HG03196 (cell line): ENCODE results near the gene TEX35.
"Not testable (repeated sequence)": the region's sequence is repeated elsewhere in the genome, so short reads cannot be mapped to it uniquely, and the experiment has no call there.

Experiments
- ATAC-seq: cut with Tn5 transposase; IDR thresholded peaks from one replicate; pipeline ENCODE4 v1.9.1; 2021; ENCODE audit not compliant: unreplicated experiment

The TEX35 gene

DNA sequence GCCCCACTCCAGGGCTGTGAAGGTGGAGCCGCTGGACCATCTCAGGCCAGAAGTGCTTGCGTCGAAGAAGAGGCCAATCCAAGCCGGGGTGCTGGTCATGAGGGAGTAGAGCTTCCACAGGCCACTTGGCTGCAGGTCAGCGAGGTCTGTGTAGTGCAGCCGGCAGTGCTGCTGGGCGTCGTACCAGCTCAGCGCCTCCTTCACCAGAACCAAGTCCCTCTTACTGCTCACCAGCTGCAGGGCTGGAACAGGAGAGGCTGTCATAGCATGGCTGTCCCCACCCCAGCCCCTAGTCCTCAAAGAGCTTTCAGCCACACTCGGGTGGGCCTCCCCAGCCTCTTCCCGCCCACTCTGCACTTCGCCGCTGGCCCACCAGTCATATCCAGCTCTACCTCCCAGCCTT lies 18.3 kb upstream of the TEX35 start:
- no peak for ATAC-seq

DNA sequence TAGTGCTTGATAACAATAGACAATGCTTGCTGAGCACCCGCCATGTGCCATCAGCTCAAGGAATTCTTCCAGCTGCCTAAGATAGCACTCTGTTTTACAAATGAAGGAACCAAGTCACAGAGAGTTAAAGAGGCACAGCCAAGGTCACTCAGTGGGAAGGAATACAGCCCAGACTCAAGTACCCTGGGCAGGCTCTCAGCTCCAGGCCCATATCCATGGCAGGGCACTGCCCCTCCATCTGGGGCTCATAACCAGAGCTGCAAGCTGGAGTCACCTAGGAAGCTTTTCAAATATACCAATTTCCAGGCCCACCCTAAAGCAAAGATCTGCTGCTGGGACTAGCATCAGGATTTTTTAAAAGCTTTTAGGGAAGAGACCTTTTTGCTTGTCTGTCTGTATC lies 17.8 kb upstream of the TEX35 start:
- ATAC-seq = no peak

DNA sequence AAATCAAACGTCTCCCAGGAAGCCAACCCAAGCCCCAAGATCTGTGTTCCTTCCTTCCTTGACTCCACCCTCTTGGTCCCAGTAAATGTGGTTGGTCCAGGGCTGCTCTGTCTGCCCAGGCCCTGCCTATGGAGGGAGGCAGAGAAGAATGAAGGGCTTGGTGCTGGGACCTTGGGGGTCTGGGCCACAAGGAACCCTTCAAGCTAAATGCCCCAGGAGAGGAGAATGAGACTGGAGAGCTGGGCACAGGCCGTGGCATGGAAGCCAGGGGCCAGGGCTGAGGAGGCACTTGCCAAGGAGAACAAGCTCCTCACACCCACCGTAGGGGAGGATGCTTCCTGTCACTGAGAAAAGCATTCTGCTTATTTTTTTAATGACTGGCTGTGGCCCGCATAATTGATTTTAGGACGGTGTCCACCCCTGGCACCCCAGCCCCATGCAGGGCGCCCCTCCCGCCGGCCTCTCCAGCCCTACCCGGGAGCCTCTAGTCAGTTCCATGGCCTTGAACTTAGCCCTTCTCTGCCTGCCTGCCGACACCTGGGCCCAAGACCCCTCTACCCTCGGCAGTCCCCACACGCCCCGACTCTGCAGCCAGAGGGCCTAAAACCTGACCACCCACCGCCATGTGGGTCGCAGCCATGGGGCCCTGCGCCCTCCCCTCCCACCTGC lies 17.0 kb upstream of the TEX35 start:
- ATAC-seq = no peak

DNA sequence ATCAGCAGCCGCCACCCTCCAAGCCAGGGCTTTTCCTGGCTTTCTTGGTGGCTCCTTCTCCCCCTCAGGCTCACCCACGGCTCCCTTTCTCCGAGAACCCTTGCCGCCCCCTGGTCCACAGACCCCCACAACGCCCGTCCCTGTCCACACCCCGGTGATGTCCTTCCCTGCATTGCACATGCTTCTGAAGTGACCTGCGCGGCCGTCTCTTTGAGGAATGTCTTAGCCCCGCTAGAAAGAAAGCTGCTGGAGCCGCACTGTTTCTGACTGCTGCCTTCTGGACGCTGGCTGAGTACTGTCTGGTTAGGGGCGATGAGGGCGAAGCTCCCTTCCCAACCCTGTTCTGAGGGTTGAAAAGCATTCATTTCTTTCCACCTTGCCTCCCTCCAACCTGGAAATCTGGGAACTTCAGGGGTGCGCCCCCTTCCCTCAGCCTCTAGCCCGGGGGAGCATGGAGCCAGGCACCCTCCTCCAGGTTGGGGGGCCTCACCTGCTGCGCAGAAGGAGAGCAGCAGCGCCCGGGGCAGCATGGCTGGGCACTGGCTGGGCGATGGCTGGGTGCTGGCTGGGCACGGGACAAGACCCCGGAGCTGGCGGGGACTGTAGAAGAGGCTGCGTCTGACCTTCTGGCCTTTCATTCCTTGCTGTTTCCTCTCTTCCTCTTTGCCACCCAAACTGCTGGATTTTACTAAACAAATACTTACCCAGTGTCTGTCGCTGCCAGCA lies 16.3 kb upstream of the TEX35 start, which contains the start of gene CLEC20A:
TSS of gene CLEC20A (minus strand) at position 555 of the 726 bp plus-strand sequence. CDS start at position 530, 25 bp downstream.
- no peak for ATAC-seq

DNA sequence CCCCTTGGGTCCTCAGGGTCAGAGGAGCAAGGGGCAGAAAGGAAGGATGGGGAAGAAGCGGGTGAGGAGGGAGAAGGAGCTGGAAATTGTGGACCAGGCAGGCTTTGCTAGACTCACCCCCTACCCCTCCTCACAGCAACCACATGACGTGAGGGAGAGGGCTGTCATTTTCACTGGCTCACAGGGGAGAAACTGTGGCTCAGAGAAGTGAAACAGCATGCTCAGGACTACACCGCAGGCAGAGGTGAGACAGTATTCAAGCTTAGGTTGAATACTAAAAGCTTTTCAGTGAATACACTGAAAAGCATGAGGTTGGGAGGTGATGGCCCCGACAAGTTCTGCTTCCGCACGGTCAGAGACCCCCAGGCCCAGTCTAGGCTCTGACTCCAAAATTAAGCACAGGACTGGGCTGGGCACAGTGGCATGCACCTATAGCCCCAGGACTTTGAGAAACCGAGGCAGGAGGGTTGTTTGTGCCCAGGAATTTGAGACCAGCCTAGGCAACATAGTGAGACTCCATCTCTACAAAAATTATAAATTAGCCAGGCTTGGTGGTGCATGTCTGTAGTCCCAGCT lies 14.9 kb upstream of the TEX35 start:
- no peak for ATAC-seq

DNA sequence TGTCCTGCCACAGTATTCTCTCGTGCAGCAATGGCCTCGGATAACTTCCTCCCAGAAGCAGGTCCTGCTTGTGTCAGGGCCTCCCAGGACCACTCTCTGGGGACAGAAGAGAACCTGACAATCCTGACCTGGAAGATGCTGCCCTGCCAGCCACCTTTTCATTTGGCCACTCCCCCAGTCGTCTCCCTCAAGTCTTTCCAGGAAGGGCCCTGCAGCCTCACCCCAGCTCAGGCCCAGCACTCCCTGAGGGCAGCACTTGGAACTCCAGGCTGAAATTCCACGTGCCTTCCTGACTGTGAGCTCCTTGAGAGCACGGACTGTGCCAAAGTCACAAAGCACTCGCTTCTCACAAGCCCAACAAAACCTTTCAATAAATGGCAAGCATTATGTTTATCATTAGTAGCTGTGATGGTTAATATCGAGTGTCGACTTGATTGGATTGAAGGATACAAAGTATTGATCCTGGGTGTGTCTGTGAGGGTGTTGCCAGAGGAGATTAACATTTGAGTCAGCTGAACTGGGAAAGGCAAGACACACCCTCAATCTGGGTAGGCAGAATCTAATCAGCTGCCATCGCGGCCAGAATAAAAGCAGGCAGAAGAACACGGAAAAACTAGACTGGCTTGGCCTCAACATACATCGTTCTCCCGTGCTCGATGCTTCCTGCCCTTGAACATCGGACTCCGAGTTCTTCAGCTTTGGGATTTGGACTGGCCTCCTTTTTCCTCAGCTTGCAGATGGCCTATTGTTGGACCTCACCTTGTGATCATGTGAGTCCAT lies 13.8 kb upstream of the TEX35 start:
- no peak for ATAC-seq

DNA sequence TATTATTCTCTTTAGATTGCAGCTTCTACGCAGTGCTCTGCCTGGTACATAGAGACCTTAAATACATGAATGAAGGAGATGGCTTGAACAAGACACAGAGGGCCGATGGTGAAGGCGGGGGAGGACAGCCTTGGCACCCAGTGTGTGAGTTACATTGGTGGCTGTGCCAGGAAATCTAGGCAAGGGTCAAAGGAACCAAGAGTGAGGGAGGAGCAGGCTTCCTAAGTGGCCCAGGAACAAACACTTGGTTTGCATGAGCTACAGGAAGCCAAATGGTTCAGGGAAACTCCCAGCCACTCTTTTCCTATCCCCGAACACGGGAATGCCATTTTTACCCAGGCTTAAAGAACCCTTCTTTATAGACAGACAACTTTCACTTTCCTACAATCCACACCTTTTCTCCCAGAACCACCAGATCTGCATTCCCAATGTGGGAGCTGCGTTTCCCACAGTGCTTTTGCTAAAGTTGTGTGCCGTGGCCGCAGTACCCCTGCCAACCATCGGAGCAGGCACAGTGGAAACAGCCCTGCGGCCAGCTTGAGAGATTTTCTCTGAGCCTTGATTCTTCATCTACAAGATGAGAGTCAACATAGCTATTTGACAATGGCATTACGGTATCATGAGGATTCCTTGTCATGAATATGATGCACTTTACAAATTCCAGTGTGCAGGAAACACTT lies 12.7 kb upstream of the TEX35 start:
- ATAC-seq = no peak

DNA sequence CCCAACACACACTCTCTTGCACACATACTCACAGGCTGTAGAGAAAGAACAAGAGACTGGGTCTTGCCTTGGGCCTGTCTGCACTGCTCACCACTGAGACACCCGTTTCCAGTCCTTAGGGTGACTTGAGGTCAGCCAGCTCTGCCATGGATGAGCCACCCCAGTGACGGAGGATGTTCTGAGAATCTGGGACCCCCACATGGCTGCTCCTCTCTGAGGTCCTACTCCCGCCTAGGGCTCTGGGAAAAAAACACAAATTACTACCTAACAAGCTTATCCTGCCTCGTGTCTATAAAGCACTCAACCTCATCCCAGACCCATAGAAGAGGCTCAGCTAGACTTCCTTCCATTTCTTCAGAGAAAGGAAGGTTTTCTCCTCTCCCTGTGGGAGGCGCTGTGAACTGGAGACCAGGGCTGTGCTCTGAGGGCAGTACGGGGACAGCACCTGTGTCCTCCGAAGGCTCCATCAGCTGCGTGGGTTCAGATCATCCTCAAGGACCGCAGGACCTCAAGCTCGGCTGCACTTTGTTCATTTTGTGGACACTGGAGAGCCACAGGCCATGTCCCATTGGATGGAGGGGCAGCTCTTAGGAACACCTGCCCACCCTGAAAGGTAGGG lies 11.9 kb upstream of the TEX35 start:
- ATAC-seq = no peak

DNA sequence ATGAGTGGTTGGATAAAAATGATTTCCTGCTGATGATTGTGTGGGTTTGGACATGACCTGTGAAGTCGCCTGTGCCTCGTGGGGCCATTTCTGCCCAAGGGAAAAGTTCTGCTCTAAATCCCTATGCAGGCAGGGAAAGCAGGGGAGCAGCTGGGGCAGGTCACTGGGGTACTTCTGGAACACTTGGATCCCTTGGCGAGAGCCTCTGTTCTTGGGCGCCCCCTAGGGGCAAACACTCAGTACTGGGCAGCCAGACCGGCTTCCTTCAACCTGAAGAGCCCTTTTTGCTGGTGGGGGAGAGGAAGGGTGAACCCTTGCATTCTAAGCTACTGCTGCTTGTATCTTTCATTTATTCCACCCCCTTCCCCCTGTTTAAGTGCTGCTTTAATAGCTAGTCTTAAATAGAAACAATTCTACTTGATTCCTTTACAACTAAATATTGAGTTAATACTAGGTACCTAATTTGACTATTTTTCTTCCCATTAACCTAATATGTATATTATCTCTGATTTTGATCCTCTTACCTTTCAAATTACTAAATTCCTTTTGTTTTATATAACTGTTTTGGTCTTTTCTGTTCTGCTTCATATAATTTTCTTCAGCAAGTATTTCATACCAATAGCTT lies 11.1 kb upstream of the TEX35 start:
- ATAC-seq = peak; percentile 64

DNA sequence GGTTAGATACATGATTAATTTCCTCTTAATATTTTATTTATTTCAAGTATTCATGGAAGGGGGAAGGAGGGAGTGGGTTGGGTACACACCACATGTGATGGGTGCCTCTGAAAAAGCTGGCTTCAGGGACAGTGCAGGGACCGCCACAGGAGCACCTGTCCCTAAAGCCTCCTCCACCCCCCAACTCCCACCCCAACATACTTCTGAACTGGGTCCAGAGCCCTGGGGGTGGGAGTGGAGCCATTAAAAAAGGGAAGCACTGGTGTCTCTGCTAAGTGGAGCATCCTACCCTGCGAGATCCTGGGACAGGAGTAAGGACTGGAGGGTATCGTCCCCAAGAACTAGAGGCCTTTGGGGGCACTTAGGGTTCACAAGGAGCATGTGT lies 10.6 kb upstream of the TEX35 start:
- ATAC-seq = no peak

DNA sequence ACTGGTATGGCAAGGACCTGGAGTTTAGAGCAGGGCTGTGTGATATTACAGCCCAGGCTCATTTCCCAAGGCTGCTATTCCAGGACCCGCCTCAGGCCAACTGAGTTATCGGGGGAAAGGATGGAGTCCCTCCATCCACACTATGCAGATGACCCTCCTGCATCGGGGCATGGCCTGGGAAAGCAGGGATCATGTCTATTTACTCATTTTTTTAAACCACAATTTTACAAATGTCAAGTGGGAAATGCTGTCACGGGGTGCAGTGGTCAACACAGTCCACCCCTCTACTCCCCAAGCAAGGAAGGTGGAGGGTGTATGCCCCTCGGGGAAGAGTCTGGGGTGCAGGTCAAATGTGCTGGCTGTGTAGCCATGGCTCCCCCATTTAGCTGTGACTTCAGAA lies 10.1 kb upstream of the TEX35 start:
- ATAC-seq = no peak

DNA sequence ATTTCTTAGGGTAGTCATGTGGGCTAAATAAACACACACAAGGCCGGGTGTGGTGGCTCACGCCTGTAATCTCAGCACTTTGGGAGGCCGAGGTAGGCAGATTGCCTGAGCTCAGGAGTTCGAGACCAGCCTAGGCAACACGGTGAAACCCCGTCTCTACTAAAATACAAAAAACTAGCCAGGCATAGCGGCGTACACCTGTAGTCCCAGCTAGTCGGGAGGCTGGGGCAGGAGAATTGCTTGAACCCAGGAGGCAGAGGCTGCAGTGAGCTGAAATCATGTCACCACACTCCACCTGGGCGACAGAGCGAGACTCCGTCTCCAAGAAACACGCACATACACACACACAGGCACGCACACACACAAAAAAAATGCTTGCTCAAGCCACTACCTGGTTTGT lies 9.6 kb upstream of the TEX35 start:
- ATAC-seq = not testable (repeated sequence)

DNA sequence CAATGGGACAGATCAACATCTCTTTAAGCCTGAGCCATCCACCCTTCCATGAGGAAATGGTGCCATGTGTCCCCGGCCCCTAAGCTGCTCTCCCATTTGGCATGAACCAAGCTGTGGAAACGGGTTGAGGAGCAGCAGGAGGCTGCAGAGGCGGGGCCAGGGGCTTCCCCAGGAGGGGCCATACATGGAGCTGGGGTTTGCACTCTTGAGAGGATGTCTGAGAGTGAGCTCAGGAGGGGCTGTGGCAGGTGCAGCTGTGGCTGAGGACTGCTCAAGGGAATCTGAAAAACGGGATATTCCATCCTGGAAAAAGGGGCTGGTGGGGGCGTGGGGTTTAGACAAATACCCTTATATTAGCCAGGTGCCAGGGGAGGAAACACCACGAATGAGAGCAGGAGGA lies 9.1 kb upstream of the TEX35 start:
- ATAC-seq = no peak

DNA sequence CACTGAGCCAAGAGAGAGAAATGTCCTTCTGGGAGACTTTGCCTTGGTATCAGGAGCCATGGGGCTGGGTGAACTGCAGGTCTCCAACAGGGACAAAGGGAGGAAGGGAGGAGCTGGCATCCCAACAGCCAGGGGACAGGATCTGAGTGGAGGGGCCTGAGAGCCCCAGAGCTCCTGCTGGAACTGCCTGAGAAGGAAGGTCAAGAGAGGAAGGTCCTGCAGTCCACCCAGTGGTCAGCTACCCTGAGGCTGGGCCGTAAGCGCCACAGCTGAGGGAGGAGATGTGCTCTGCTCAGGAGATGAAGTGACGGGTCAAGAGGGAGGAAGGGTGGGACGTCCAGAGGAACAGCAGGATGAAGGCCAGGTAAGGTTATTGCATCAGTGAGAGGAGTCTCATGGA lies 8.6 kb upstream of the TEX35 start:
- ATAC-seq = no peak

DNA sequence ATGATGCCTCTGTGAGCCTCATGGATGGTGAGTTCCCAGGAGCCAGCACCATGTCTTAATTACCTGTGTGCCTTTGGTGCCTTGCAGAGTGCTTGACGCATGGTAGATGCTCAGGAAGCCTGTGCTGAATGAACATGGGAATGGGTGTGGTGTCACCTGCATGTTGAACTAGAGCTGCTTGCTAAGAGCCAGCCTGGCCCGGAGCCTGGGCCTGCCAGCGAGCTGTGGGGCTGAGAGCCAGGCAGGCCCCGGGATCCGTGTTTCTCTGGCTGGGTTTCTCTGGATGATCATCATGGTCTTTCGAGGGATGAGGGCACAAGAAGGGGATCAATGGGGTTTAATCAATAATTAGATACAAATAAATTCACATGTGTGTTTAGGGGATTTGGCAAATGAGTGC lies 6.7 kb upstream of the TEX35 start:
- no peak for ATAC-seq

DNA sequence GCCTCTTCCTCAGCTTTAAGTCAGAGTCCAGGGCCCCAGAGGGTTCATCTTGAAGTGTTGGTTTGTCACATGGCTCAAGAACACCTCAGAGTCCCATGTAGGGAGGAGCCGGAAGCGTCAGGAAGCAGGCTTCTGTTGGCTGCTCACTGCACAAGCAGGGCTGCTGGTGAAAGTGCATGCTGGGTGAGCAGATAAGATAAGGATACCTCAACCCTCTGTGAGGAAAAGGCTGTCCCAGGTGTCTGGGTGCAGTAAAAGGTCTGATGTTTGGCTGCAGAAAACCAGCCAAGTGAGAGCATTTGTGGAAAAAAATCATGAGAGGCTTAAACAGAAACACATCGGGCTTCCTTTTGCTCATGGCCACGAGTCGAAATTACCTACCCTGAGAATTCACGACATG lies 6.2 kb upstream of the TEX35 start:
- no peak for ATAC-seq

DNA sequence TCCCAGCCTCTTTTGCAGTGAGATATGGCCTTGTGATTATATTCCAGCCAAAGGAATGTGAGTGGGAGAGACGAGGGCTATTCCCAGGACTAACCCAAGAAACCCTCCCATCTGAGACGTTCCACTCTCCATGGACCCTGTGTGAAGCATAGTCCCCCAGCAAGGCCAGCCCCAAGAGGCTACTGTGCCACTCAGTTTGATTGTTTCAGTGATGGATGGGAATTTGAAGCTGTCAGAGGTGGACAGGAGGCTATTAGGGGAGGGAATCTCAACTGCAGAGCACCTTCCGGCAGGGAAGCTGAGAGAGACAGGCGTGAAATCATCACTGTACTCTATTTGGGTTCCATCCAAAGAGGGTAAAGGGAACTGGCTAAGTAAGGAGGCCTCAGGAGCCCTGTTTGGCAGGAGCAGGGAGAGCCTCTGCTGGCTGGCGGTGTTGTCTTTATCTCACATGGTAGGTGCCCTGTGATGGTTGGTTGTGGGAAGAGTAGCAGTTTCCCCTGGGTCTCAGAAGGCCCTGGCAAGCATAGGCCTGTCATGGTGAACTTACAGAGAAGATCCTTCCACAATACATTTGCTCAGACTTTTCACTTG lies 3.4 kb upstream of the TEX35 start:
- ATAC-seq = no peak

DNA sequence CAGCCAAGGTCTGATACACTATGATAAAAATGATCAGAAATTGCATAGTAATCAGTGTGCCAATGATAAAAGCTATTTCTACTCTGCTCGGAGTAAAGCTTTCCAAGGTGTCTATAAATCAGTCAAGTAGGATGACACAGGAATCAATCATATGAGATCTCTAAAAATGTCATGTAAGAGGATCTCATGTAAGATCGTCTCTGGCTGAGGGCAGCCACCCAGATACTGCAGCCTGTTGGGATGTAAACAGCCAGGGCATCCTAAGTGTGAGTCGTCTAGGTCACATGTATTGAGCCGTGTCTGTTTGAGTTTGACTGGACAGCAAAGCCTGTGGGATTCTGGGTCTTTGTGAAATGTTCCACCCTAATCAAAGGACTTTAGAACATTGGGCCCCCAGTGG lies 2.8 kb upstream of the TEX35 start:
- no peak for ATAC-seq

DNA sequence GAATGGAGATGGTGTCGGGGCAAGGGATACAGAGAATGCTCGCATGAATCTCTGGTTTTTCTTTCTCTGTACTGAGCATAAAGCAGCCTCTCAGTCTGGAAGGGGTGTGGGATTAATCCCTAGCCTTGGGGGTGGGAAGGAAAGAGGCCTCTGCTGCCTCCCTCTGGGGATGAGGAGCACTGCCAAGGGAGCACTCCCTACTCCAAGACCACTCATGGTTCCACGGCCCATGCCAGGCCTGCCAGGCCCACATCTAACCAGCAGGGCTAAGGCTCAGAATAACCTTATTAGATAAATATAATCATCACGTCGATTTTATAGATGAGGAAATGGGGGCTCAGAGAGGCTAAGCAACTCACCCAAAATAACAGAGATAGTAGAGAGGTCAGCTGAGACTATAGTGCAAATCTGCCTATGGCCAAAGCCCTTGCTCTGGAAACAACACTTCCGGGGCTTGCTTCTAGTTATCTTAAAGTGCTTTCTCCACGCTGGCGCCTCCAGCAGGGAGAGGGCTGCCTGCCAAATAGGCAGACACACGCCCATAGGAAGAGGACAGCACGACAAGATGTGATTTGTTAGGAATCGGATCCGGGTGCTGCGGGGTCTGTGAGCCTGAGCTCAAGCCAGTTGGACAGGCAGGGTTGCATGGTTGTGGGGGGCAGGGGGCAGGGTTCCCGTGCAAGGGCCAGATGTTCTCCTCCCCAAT lies 522 bp downstream of the TEX35 start:
- no peak for ATAC-seq
